HEK293 (cell line): ENCODE data around the gene DTNA.

ENCODE experiments used
- CTCF ChIA-PET: fragments of 350-600 bp; formaldehyde crosslinking; extraction: SDS; loops from one replicate; lab custom pipeline; 2021; ENCODE audit warnings: antibody characterized with exemption; lab: Yijun Ruan, JAX
- POLR2A ChIA-PET: fragments of 300-600 bp; formaldehyde crosslinking; extraction: SDS; loops from one replicate; lab custom pipeline; 2020; ENCODE audit warnings: antibody characterized with exemption, inconsistent platforms; lab: Yijun Ruan, JAX
- H3K27ac ChIP-seq: fragments of 200-500 bp; sonication (Bioruptor generic); 2 replicates; pipeline ENCODE4 v1.5.1; 2014; ENCODE audit warnings: low read depth, low read length, control low read depth, inconsistent platforms; ENCODE audit errors: extremely low read depth
- H3K36me3 ChIP-seq, 2 experiments: fragments of 200-500 bp in 1 of 2; sonication (Bioruptor generic) in 1 of 2; 1 replicate in 1 of 2; 2 replicates in 1 of 2; pipeline ENCODE4 v1.5.1; 2014 to 2017; ENCODE audit warnings: inconsistent platforms in 2 of 2, low read length in 2 of 2; ENCODE audit not compliant: control insufficient read depth in 2 of 2, insufficient read depth in 1 of 2
- H3K4me1 ChIP-seq: fragments of 200-500 bp; sonication (Bioruptor generic); 2 replicates; pipeline ENCODE4 v1.5.1; 2014; ENCODE audit warnings: mild to moderate bottlenecking, low read length, inconsistent platforms; ENCODE audit not compliant: control insufficient read depth, insufficient read depth
- H3K4me3 ChIP-seq: 2 replicates; pipeline ENCODE4 v1.5.1; 2011; ENCODE audit warnings: low read depth, mild to moderate bottlenecking, control low read depth, low read length, moderate library complexity
- H3K9me3 ChIP-seq: fragments of 200-500 bp; sonication (Bioruptor generic); 2 replicates; pipeline ENCODE4 v1.5.1; 2014; ENCODE audit warnings: low read depth, low read length, inconsistent platforms; ENCODE audit not compliant: control insufficient read depth, insufficient read depth
- GFI1B ChIP-seq: fragments of 450-650 bp; formaldehyde crosslinking; IDR thresholded peaks from 2 replicates; pipeline ENCODE4 v1.5.1; 2016; ENCODE audit warnings: missing biosample characterization, missing genetic modification characterization
- HOXC10 ChIP-seq: sonication (generic); formaldehyde crosslinking; IDR thresholded peaks from 2 replicates; pipeline ENCODE4 v1.8.1; 2023; ENCODE audit warnings: mild to moderate bottlenecking, missing genetic modification reagents
- OSR2 ChIP-seq: fragments of 450-650 bp; formaldehyde crosslinking; IDR thresholded peaks from 2 replicates; pipeline ENCODE4 v1.5.1; 2016; ENCODE audit warnings: missing biosample characterization, missing genetic modification characterization
- OVOL3 ChIP-seq: fragments of 450-650 bp; formaldehyde crosslinking; IDR thresholded peaks from 2 replicates; pipeline ENCODE4 v1.5.1; 2016; ENCODE audit warnings: missing biosample characterization, missing genetic modification characterization
- WT1 ChIP-seq: fragments of 450-650 bp; formaldehyde crosslinking; IDR thresholded peaks from 2 replicates; pipeline ENCODE4 v1.5.1; 2016; ENCODE audit warnings: missing biosample characterization, missing genetic modification characterization
- ZBTB21 ChIP-seq: fragments of 450-650 bp; formaldehyde crosslinking; IDR thresholded peaks from 2 replicates; pipeline ENCODE4 v1.5.1; 2017; ENCODE audit warnings: missing biosample characterization, missing genetic modification characterization
- ZNF10 ChIP-seq: fragments of 450-650 bp; formaldehyde crosslinking; IDR thresholded peaks from 2 replicates; pipeline ENCODE4 v1.5.1; 2017; ENCODE audit warnings: missing biosample characterization, missing genetic modification characterization
- ZNF140 ChIP-seq: fragments of 450-650 bp; formaldehyde crosslinking; IDR thresholded peaks from 2 replicates; pipeline ENCODE4 v1.5.1; 2016; ENCODE audit warnings: missing biosample characterization, missing genetic modification characterization
- ZNF169 ChIP-seq: fragments of 450-650 bp; formaldehyde crosslinking; IDR thresholded peaks from 2 replicates; pipeline ENCODE4 v1.5.1; 2016; ENCODE audit warnings: missing biosample characterization, missing genetic modification characterization
- ZNF184 ChIP-seq: fragments of 450-650 bp; IDR thresholded peaks from 2 replicates; pipeline ENCODE4 v1.5.1; 2018; ENCODE audit warnings: missing biosample characterization, mild to moderate bottlenecking, missing genetic modification characterization
- ZNF23 ChIP-seq: fragments of 450-650 bp; formaldehyde crosslinking; IDR thresholded peaks from 2 replicates; pipeline ENCODE4 v1.5.1; 2016; ENCODE audit warnings: missing biosample characterization, missing genetic modification characterization, borderline replicate concordance
- ZNF24 ChIP-seq: fragments of 450-650 bp; formaldehyde crosslinking; IDR thresholded peaks from 2 replicates; pipeline ENCODE4 v1.5.1; 2016; ENCODE audit warnings: missing biosample characterization, missing genetic modification characterization
- ZNF274 ChIP-seq, 2 experiments: fragments of 200-500 bp in 1 of 2; fragments of 450-650 bp in 1 of 2; sonication (Bioruptor generic) in 1 of 2; formaldehyde crosslinking in 1 of 2; IDR thresholded peaks; 2 replicates each; pipeline versions ENCODE4 v1.5.1 to v1.6.1; 2014 to 2016; ENCODE audit warnings: borderline replicate concordance in 1 of 2, inconsistent platforms in 1 of 2, low read length in 1 of 2, missing biosample characterization in 1 of 2, missing genetic modification characterization in 1 of 2
- ZNF335 ChIP-seq: fragments of 450-650 bp; formaldehyde crosslinking; conservative IDR thresholded peaks from 2 replicates; pipeline ENCODE4 v1.5.1; 2016; ENCODE audit warnings: missing biosample characterization, missing genetic modification characterization
- ZNF433 ChIP-seq: fragments of 450-650 bp; formaldehyde crosslinking; IDR thresholded peaks from 2 replicates; pipeline ENCODE4 v1.5.1; 2016; ENCODE audit warnings: missing biosample characterization, missing genetic modification characterization, low read depth
- ZNF473 ChIP-seq: fragments of 450-650 bp; formaldehyde crosslinking; IDR thresholded peaks from 2 replicates; pipeline ENCODE4 v1.5.1; 2017; ENCODE audit warnings: missing biosample characterization, missing genetic modification characterization
- ZNF549 ChIP-seq: fragments of 450-650 bp; IDR thresholded peaks from 2 replicates; pipeline ENCODE4 v1.5.1; 2018; ENCODE audit warnings: missing biosample characterization, missing genetic modification characterization, mild to moderate bottlenecking, inconsistent platforms, moderate library complexity
- ZNF621 ChIP-seq: fragments of 450-650 bp; formaldehyde crosslinking; IDR thresholded peaks from 2 replicates; pipeline ENCODE4 v1.5.1; 2017; ENCODE audit warnings: missing biosample characterization, missing genetic modification characterization
- ZNF785 ChIP-seq: fragments of 450-650 bp; formaldehyde crosslinking; IDR thresholded peaks from 2 replicates; pipeline ENCODE4 v1.5.1; 2016; ENCODE audit warnings: missing biosample characterization, missing genetic modification characterization
- ZNF843 ChIP-seq: fragments of 450-650 bp; formaldehyde crosslinking; IDR thresholded peaks from 2 replicates; pipeline ENCODE4 v1.5.1; 2016; ENCODE audit warnings: missing biosample characterization, missing genetic modification characterization
- TF ChIP-seq, protein P1 (sequence below): fragments of 450-650 bp; formaldehyde crosslinking; IDR thresholded peaks from 2 replicates; pipeline ENCODE4 v1.5.1; 2016; ENCODE audit warnings: missing biosample characterization, missing genetic modification characterization
- TF ChIP-seq, protein P2 (sequence below): fragments of 450-650 bp; formaldehyde crosslinking; IDR thresholded peaks from 2 replicates; pipeline ENCODE4 v1.5.1; 2016; ENCODE audit warnings: missing biosample characterization, missing genetic modification characterization
- TF ChIP-seq, protein P3 (sequence below): fragments of 450-650 bp; formaldehyde crosslinking; IDR thresholded peaks from 2 replicates; pipeline ENCODE4 v1.5.1; 2016; ENCODE audit warnings: missing biosample characterization, missing genetic modification characterization, low read depth
- TF ChIP-seq, protein P4 (sequence below): fragments of 450-650 bp; formaldehyde crosslinking; conservative IDR thresholded peaks from 2 replicates; pipeline ENCODE4 v1.5.1; 2016; ENCODE audit warnings: low read depth, missing biosample characterization, missing genetic modification characterization

DTNA gene

DNA sequence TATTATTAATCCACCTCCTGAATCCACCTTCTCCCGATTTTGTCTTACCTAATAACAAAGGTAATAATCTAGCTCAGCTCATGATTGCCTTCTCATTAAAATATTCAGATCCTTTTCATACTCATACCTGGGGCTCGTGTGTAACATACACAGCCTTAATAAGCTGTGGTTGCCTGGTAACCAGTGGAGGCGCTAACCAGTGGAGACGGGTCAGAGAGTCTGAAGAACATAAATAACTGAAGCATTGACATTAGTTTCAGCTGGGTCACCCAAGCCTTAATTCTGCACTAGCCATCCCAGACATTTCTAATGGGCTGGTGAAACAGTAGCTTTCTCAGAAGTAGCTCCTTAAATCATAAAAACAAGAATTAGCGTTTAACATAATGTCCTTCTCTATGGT is 14.8 kb upstream of the DTNA start:
- Histone ChIP-seq H3K4me3 (no peak overlapping the region), H3K9me3 (no peaks in the 10 kb centered on the region), H3K27ac (no peak overlapping the region), H3K36me3 (no peaks in the 10 kb centered on the region), H3K4me1 (no peaks in the 10 kb centered on the region; the same call in 1 of the 2 replicates)
- TF ChIP-seq ZNF274 (IDR thresholded peaks at IDR 0.05; ENCODE audit: low read length): no peak
- no peak for TF ChIP-seq ZNF274 (tag by site-specific recombination; IDR thresholded peaks at IDR 0.05; ENCODE audit: borderline replicate concordance)
- TF ChIP-seq ZBTB21 (tag by site-specific recombination): no peak
- no peak for TF ChIP-seq HOXC10 (CRISPR knock-in tag)
- no peak for TF ChIP-seq ZNF23
- no peak for TF ChIP-seq ZNF433 (tag by site-specific recombination)
- no peak for TF ChIP-seq ZNF621 (tag by site-specific recombination)
- no peak for TF ChIP-seq GFI1B (tag by site-specific recombination)
- no peak for TF ChIP-seq WT1 (tag by site-specific recombination)
- TF ChIP-seq, protein P1, sequence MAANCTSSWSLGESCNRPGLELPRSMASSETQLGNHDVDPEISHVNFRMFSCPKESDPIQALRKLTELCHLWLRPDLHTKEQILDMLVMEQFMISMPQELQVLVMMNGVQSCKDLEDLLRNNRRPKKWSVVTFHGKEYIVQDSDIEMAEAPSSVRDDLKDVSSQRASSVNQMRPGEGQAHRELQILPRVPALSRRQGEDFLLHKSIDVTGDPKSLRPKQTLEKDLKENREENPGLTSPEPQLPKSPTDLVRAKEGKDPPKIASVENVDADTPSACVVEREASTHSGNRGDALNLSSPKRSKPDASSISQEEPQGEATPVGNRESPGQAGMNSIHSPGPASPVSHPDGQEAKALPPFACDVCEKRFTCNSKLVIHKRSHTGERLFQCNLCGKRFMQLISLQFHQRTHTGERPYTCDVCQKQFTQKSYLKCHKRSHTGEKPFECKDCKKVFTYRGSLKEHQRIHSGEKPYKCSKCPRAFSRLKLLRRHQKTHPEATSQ (tag by site-specific recombination): no peak
- no peak for TF ChIP-seq ZNF169
- no peak for TF ChIP-seq ZNF843 (tag by site-specific recombination)
- TF ChIP-seq, protein P2, sequence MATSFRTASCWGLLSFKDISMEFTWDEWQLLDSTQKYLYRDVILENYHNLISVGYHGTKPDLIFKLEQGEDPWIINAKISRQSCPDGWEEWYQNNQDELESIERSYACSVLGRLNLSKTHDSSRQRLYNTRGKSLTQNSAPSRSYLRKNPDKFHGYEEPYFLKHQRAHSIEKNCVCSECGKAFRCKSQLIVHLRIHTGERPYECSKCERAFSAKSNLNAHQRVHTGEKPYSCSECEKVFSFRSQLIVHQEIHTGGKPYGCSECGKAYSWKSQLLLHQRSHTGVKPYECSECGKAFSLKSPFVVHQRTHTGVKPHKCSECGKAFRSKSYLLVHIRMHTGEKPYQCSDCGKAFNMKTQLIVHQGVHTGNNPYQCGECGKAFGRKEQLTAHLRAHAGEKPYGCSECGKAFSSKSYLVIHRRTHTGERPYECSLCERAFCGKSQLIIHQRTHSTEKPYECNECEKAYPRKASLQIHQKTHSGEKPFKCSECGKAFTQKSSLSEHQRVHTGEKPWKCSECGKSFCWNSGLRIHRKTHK (tag by site-specific recombination): no peak
- no peak for TF ChIP-seq ZNF335 (tag by site-specific recombination)
- no peak for TF ChIP-seq ZNF184 (tag by site-specific recombination)
- TF ChIP-seq OVOL3 (tag by site-specific recombination): no peak
- TF ChIP-seq, protein P3, sequence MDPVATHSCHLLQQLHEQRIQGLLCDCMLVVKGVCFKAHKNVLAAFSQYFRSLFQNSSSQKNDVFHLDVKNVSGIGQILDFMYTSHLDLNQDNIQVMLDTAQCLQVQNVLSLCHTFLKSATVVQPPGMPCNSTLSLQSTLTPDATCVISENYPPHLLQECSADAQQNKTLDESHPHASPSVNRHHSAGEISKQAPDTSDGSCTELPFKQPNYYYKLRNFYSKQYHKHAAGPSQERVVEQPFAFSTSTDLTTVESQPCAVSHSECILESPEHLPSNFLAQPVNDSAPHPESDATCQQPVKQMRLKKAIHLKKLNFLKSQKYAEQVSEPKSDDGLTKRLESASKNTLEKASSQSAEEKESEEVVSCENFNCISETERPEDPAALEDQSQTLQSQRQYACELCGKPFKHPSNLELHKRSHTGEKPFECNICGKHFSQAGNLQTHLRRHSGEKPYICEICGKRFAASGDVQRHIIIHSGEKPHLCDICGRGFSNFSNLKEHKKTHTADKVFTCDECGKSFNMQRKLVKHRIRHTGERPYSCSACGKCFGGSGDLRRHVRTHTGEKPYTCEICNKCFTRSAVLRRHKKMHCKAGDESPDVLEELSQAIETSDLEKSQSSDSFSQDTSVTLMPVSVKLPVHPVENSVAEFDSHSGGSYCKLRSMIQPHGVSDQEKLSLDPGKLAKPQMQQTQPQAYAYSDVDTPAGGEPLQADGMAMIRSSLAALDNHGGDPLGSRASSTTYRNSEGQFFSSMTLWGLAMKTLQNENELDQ (tag by site-specific recombination): no peak
- no peak for TF ChIP-seq ZNF785 (tag by site-specific recombination)
- no peak for TF ChIP-seq ZNF473 (tag by site-specific recombination)
- CTCF ChIA-PET: interaction anchor here (0.7 to 1.9 kb wide), 7 partner anchors 10 to 689 kb away, joined by 3 to 6 read pairs (median 3); no protein-coding TSS in a partner anchor
- POLR2A ChIA-PET: no interaction called here

DNA sequence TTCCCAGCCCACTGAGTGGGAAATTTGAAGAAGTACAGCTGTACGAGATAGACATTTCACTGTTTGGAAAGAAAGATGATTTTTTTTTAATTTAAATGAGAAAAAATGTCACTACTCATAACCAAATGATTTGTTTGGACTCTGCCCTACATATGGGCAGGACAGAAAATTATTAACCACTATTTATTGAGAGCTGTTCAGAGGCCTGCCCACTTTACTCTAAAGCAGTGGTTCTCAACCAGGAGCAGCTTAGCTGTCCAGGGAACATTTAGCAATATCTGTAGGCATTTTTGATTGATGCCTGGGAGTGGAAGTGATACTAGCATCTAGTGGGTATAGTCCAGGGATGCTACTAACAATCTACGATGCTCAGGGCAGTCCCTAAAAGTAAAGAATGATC is 13.4 kb upstream of the DTNA start:
- Histone ChIP-seq H3K36me3 (no peaks in the 10 kb centered on the region), H3K27ac (no peak overlapping the region), H3K9me3 (no peaks in the 10 kb centered on the region), H3K4me3 (no peak overlapping the region), H3K4me1 (no peaks in the 10 kb centered on the region; the same call in 1 of the 2 replicates)
- ChIA-PET POLR2A (no interaction called here), CTCF (interaction anchor here (0.5 to 0.7 kb wide), 3 partner anchors 13 to 335 kb away, joined by 3 read pairs; partner anchors contain the start of gene DTNA)
- TF ChIP-seq, protein P4, sequence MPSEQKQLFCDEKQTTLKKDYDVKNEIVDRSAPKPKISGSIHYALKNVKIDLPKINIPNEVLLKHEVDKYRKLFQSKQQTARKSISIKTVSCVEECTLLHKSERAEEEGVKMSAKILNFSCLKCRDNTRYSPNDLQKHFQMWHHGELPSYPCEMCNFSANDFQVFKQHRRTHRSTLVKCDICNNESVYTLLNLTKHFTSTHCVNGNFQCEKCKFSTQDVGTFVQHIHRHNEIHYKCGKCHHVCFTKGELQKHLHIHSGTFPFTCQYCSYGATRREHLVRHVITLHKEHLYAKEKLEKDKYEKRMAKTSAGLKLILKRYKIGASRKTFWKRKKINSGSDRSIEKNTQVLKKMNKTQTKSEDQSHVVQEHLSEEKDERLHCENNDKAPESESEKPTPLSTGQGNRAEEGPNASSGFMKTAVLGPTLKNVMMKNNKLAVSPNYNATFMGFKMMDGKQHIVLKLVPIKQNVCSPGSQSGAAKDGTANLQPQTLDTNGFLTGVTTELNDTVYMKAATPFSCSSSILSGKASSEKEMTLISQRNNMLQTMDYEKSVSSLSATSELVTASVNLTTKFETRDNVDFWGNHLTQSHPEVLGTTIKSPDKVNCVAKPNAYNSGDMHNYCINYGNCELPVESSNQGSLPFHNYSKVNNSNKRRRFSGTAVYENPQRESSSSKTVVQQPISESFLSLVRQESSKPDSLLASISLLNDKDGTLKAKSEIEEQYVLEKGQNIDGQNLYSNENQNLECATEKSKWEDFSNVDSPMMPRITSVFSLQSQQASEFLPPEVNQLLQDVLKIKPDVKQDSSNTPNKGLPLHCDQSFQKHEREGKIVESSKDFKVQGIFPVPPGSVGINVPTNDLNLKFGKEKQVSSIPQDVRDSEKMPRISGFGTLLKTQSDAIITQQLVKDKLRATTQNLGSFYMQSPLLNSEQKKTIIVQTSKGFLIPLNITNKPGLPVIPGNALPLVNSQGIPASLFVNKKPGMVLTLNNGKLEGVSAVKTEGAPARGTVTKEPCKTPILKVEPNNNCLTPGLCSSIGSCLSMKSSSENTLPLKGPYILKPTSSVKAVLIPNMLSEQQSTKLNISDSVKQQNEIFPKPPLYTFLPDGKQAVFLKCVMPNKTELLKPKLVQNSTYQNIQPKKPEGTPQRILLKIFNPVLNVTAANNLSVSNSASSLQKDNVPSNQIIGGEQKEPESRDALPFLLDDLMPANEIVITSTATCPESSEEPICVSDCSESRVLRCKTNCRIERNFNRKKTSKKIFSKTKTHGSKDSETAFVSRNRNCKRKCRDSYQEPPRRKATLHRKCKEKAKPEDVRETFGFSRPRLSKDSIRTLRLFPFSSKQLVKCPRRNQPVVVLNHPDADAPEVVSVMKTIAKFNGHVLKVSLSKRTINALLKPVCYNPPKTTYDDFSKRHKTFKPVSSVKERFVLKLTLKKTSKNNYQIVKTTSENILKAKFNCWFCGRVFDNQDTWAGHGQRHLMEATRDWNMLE (tag by site-specific recombination): no peak
- TF ChIP-seq ZNF24 (no peak), ZNF140 (tag by site-specific recombination) (no peak), ZNF10 (tag by site-specific recombination) (no peak), ZNF549 (tag by site-specific recombination) (no peak), OSR2 (tag by site-specific recombination) (no peak)
